SK-N-SH (cell line): ENCODE results near the gene UTF1. TPM values are rescaled to one million over a fixed set of nuclear protein-coding genes. Genes with fewer than 3 reads are reported as not detected.

Experiments
- CTCF ChIA-PET: fragments of 300-600, 350-600 bp; formaldehyde crosslinking; extraction: SDS; loops from one replicate; lab custom pipeline; 2021; lab: Yijun Ruan, JAX
- POLR2A ChIA-PET: fragments of 350-600 bp; sonication (Branson Sonifier 250); formaldehyde crosslinking; extraction: SDS; loops from one replicate; lab custom pipeline; 2020; ENCODE audit warnings: antibody characterized with exemption, inconsistent platforms; lab: Yijun Ruan, JAX
- DNase-seq: peaks from one replicate; pipeline ENCODE4 v3.0.0; 2012
- H2AFZ ChIP-seq: fragments of 200-600 bp; sonication (generic); 2 replicates; pipeline ENCODE4 v1.8.1; 2016; ENCODE audit warnings: antibody characterized with exemption, mild to moderate bottlenecking, low read depth
- H3F3A ChIP-seq: fragments of 200-600 bp; sonication (generic); replicated peaks from 2 replicates; pipeline ENCODE3; 2016; ENCODE audit warnings: antibody characterized with exemption, mild to moderate bottlenecking; ENCODE audit not compliant: insufficient read depth
- H3K27ac ChIP-seq, 2 experiments: fragments of 200-500 bp in 1 of 2; fragments of 200-600 bp in 1 of 2; sonication (Bioruptor generic) in 1 of 2; sonication (generic), shearing (Covaris generic) in 1 of 2; 2 replicates each; pipeline versions ENCODE4 v1.5.1 to v1.6.1; 2014 to 2016; ENCODE audit warnings: low read depth in 2 of 2, inconsistent platforms in 1 of 2, low read length in 1 of 2, mild to moderate bottlenecking in 1 of 2, mixed read lengths in 1 of 2
- H3K27me3 ChIP-seq: fragments of 200-600 bp; sonication (generic), shearing (Covaris generic); 2 replicates; pipeline ENCODE4 v1.6.1; 2016; ENCODE audit warnings: mixed run types; ENCODE audit not compliant: insufficient read depth
- H3K36me3 ChIP-seq, 2 experiments: fragments of 200-500 bp in 1 of 2; fragments of 200-600 bp in 1 of 2; sonication (Bioruptor generic) in 1 of 2; sonication (generic) in 1 of 2; replicated peaks in 1 of 2; 2 replicates each; pipeline versions ENCODE3 to v1.5.1; 2014 to 2016; ENCODE audit warnings: low read length in 1 of 2, mild to moderate bottlenecking in 1 of 2; ENCODE audit not compliant: insufficient read depth in 2 of 2, control insufficient read depth in 1 of 2
- H3K4me1 ChIP-seq, 2 experiments: fragments of 200-500 bp in 1 of 2; fragments of 200-600 bp in 1 of 2; sonication (Bioruptor generic) in 1 of 2; sonication (generic), shearing (Covaris generic) in 1 of 2; 2 replicates each; pipeline versions ENCODE4 v1.5.1 to v1.6.1; 2014 to 2016; ENCODE audit warnings: low read depth in 1 of 2, low read length in 1 of 2, mixed run types in 1 of 2; ENCODE audit not compliant: insufficient read depth in 2 of 2, control insufficient read depth in 1 of 2
- H3K4me2 ChIP-seq: fragments of 200-600 bp; sonication (generic), shearing (Covaris generic); 2 replicates; pipeline ENCODE4 v1.6.1; 2017; ENCODE audit warnings: mixed run types
- H3K4me3 ChIP-seq, 2 experiments: fragments of 200-500 bp in 1 of 2; fragments of 200-600 bp in 1 of 2; sonication (Bioruptor generic) in 1 of 2; sonication (generic), shearing (Covaris generic) in 1 of 2; 2 replicates each; pipeline versions ENCODE4 v1.5.1 to v1.8.1; 2014 to 2016; ENCODE audit warnings: low read depth in 2 of 2, inconsistent platforms in 1 of 2, low read length in 1 of 2, mild to moderate bottlenecking in 1 of 2, mixed read lengths in 1 of 2, moderate library complexity in 1 of 2
- H3K79me2 ChIP-seq: fragments of 200-600 bp; sonication (generic); 2 replicates; pipeline ENCODE4 v1.8.1; 2017; ENCODE audit warnings: mild to moderate bottlenecking; ENCODE audit not compliant: insufficient read depth
- H3K9ac ChIP-seq: fragments of 200-600 bp; sonication (generic); 2 replicates; pipeline ENCODE4 v1.6.1; 2017; ENCODE audit warnings: mixed run types
- H3K9me2 ChIP-seq: fragments of 200-600 bp; sonication (generic); 2 replicates; pipeline ENCODE4 v1.6.1; 2017; ENCODE audit warnings: mixed run types
- H3K9me3 ChIP-seq: fragments of 200-600 bp; sonication (generic); 2 replicates; pipeline ENCODE4 v1.6.1; 2017; ENCODE audit warnings: mixed run types, mild to moderate bottlenecking, moderate library complexity
- H4K20me1 ChIP-seq: fragments of 200-600 bp; sonication (generic); 2 replicates; pipeline ENCODE4 v1.6.1; 2017; ENCODE audit warnings: mild to moderate bottlenecking, mixed run types; ENCODE audit not compliant: insufficient read depth
- ELF1 ChIP-seq: IDR thresholded peaks from 2 replicates; pipeline ENCODE4 v1.4.0; 2012
- FOSL2 ChIP-seq: IDR thresholded peaks from 2 replicates; pipeline ENCODE4 v1.4.0; 2012; ENCODE audit warnings: low read depth, mild to moderate bottlenecking, moderate library complexity, borderline replicate concordance
- GABPA ChIP-seq: IDR thresholded peaks from 2 replicates; pipeline ENCODE4 v1.4.0; 2012; ENCODE audit warnings: low read depth, mild to moderate bottlenecking
- JUND ChIP-seq: IDR thresholded peaks from 2 replicates; pipeline ENCODE4 v1.4.0; 2012
- MEF2A ChIP-seq: IDR thresholded peaks from 2 replicates; pipeline ENCODE4 v1.4.0; 2012; ENCODE audit warnings: low read depth, borderline replicate concordance
- MXI1 ChIP-seq: IDR thresholded peaks from 2 replicates; pipeline ENCODE4 v1.6.1; 2012; ENCODE audit warnings: mild to moderate bottlenecking, low read depth, low read length, improper control_type of control experiment
- NFIC ChIP-seq: IDR thresholded peaks from 2 replicates; pipeline ENCODE4 v1.4.0; 2012; ENCODE audit warnings: borderline replicate concordance
- RAD21 ChIP-seq: IDR thresholded peaks from 2 replicates; pipeline ENCODE4 v1.6.1; 2012; ENCODE audit warnings: mild to moderate bottlenecking, low read length
- RCOR1 ChIP-seq: fragments of 150-350 bp; IDR thresholded peaks from 2 replicates; pipeline ENCODE4 v1.6.1; 2017; ENCODE audit warnings: antibody characterized with exemption, low read length
- RFX5 ChIP-seq: IDR thresholded peaks from 2 replicates; pipeline ENCODE4 v1.6.1; 2012; ENCODE audit warnings: mild to moderate bottlenecking, improper control_type of control experiment, low read length
- SIN3A ChIP-seq: IDR thresholded peaks from 2 replicates; pipeline ENCODE4 v1.6.1; 2012; ENCODE audit warnings: low read depth, mild to moderate bottlenecking, low read length, moderate library complexity, borderline replicate concordance
- TAF1 ChIP-seq: IDR thresholded peaks from 2 replicates; pipeline ENCODE4 v1.6.1; 2012; ENCODE audit warnings: low read depth, mild to moderate bottlenecking, low read length, moderate library complexity, borderline replicate concordance
- WGBS: methylation state at CpG from one replicate; pipeline ENCODE4 v1.1.6; 2017; ENCODE audit warnings: low lambda C conversion rate; 5-methylcytosine and 5-hydroxymethylcytosine counted together
- polyA plus RNA-seq, 3 experiments: library from polyadenylated mRNA; depleted of rRNA; stranded (reverse); fragments of >200 nt; gene quantifications; 2 replicates each; pipeline ENCODE4 v1.2.3, GENCODE V29; 2012
- TF ChIP-seq, protein P1 (sequence below): IDR thresholded peaks from 2 replicates; pipeline ENCODE4 v1.4.0; 2012; ENCODE audit warnings: low read depth, borderline replicate concordance
- TF ChIP-seq, protein P2 (sequence below): IDR thresholded peaks from 2 replicates; pipeline ENCODE4 v1.4.0; 2012; ENCODE audit warnings: low read depth, borderline replicate concordance
- TF ChIP-seq, protein P3 (sequence below): IDR thresholded peaks from 2 replicates; pipeline ENCODE4 v1.4.0; 2012; ENCODE audit warnings: low read depth

UTF1 gene
- polyA plus RNA-seq, 1 of the 3 experiments (the other 2 are of a cell fraction), result not detected

DNA sequence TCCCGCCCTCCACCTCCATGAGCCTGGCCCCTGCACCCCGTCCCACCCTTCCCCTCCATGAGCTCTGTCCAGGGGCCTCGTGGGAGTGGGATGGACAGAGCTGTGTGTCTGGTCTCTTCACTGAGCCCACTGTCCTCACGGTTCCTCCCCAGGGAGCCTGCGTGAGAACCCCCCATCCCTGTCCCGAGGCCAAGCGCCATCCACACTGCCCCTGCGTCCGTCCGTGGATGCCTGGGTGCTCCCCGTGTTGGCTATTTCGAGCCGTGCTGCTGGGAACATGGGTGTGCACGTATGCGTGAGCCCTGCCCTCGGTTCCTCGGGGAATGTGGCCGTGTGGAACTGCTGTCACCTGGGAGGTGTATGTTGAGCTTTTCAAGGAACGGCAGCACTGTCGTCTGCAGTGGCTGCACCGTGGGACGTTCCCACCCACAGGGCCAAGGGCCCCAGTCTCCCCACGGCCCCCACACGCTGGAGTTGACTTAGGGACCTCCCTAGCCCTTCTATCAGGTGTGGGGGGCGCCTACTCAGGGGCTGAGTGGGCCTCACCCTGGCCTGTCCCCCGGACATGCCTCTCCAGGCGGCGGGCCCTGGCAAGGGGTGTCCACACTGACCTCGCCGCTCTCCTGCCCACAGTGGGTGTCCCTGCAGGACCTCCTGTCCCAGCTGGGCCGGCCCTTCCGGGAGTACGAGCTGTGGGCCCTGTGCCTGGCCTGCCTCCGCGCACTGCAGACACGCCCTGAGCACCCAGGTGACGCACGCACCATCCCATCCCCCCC, 41.9 kb upstream of the UTF1 start:
- Histone ChIP-seq H3K9ac (no peak overlapping the region), H2AFZ (no peak overlapping the region), H3K27ac (no peak overlapping the region), H4K20me1 (no peaks in the 10 kb centered on the region), H3K4me1 (no peaks in the 10 kb centered on the region), H3F3A (no peaks in the 10 kb centered on the region), H3K4me3 (no peak overlapping the region), H3K4me2 (no peak overlapping the region), H3K27me3 (no peaks in the 10 kb centered on the region; the same call in 1 of the 2 replicates), H3K9me3 (no peaks in the 10 kb centered on the region), H3K79me2 (no peaks in the 10 kb centered on the region), H3K9me2 (no peaks in the 10 kb centered on the region), H3K36me3 (no peaks in the 10 kb centered on the region)
- ChIA-PET CTCF (interaction anchor here (0.9 kb wide), 1 partner anchor 45 kb away, joined by 5 read pairs; no protein-coding TSS in a partner anchor), POLR2A (no interaction called here)
- no peak for DNase-seq
- WGBS, result 62% methylated on average over 8 of the region's 38 CpGs
- TF ChIP-seq RAD21 (no peak), RCOR1 (no peak), NFIC (no peak), FOSL2 (no peak), TAF1 (no peak), ELF1 (no peak), MEF2A (no peak), JUND (no peak), MXI1 (no peak)
- TF ChIP-seq, protein P1, sequence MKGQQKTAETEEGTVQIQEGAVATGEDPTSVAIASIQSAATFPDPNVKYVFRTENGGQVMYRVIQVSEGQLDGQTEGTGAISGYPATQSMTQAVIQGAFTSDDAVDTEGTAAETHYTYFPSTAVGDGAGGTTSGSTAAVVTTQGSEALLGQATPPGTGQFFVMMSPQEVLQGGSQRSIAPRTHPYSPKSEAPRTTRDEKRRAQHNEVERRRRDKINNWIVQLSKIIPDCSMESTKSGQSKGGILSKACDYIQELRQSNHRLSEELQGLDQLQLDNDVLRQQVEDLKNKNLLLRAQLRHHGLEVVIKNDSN, result no peak
- TF ChIP-seq, protein P2, sequence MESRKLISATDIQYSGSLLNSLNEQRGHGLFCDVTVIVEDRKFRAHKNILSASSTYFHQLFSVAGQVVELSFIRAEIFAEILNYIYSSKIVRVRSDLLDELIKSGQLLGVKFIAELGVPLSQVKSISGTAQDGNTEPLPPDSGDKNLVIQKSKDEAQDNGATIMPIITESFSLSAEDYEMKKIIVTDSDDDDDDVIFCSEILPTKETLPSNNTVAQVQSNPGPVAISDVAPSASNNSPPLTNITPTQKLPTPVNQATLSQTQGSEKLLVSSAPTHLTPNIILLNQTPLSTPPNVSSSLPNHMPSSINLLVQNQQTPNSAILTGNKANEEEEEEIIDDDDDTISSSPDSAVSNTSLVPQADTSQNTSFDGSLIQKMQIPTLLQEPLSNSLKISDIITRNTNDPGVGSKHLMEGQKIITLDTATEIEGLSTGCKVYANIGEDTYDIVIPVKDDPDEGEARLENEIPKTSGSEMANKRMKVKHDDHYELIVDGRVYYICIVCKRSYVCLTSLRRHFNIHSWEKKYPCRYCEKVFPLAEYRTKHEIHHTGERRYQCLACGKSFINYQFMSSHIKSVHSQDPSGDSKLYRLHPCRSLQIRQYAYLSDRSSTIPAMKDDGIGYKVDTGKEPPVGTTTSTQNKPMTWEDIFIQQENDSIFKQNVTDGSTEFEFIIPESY, result no peak
- TF ChIP-seq, protein P3, sequence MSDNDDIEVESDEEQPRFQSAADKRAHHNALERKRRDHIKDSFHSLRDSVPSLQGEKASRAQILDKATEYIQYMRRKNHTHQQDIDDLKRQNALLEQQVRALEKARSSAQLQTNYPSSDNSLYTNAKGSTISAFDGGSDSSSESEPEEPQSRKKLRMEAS, result no peak

DNA sequence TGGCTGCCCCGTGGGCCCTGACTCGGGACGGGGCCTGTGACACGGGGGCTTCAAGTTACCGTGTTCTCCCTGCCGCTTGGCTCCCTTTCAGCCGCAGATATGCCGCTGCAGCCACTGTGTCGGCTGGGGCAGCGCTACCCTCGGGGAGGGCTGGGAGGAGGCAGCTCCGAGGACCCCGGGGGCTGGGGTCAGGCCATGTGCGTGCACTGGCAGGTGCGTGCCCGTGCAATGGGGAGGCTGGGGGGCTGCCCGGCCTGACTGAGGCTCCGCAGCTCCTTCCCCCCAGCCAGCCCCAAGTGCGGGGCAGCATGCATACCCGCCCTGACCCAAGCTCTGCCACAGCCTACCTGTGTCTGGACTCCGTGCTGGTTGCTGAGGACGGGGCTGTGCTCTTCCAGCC, 40.8 kb upstream of the UTF1 start:
- 68% methylated on average over 7 of the region's 22 CpGs for WGBS
- no peak overlapping the region for H2AFZ ChIP-seq
- H3K27me3 ChIP-seq, result no peaks in the 10 kb centered on the region; the same call in 1 of the 2 replicates
- H3K4me2 ChIP-seq, result no peak overlapping the region
- no peaks in the 10 kb centered on the region for H3K4me1 ChIP-seq
- H3K4me3 ChIP-seq, result no peak overlapping the region
- H3K9me2 ChIP-seq, result no peaks in the 10 kb centered on the region
- no peaks in the 10 kb centered on the region for H3F3A ChIP-seq
- H3K79me2 ChIP-seq, result no peaks in the 10 kb centered on the region
- no peaks in the 10 kb centered on the region for H3K36me3 ChIP-seq
- H3K27ac ChIP-seq, result no peak overlapping the region
- no peaks in the 10 kb centered on the region for H3K9me3 ChIP-seq
- CTCF ChIA-PET, result no interaction called here
- TF ChIP-seq RFX5 (no peak), SIN3A (no peak), GABPA (no peak)
- TF ChIP-seq, protein P3, result no peak
- H4K20me1 ChIP-seq, result no peaks in the 10 kb centered on the region
- no peak overlapping the region for H3K9ac ChIP-seq
- POLR2A ChIA-PET, result no interaction called here
- no peak for DNase-seq
